ENCODE data around the gene CFAP46. TPM values are rescaled to one million over a fixed set of nuclear protein-coding genes. Genes with fewer than 3 reads are reported as not detected.

The CFAP46 gene
- polyA plus RNA-seq, 6 donors from 2014 or later, result 0.05 TPM; not detected in 5

GRCh38 chr10:132943058-132943790, 854 bp upstream of the CFAP46 start:
- peak overlapping the region in 5 of 6 donors; percentile 27 to 88 (median 76) for H3K27ac Mint-ChIP-seq
- peak overlapping the region; percentile 51 to 87 (median 80) for H3K4me3 Mint-ChIP-seq
- peaks cover 55 to 87% (median 81%) of the 10 kb centered on the region in 3 donors for H3K27me3 Mint-ChIP-seq
- H3K4me1 Mint-ChIP-seq, result peaks cover 20 to 36% (median 27%) of the 10 kb centered on the region in 3 donors
- ATAC-seq (ENCODE audit: low read depth in 2 of 2), result no peak
- H3K36me3 Mint-ChIP-seq, result peaks cover 0 to 7% of the 10 kb centered on the region in 2 donors
- H3K9me3 Mint-ChIP-seq, result peaks cover 0 to 5% (median 1%) of the 10 kb centered on the region in 7 donors
- no peak for DNase-seq

GRCh38 chr10:132941640-132942051, 724 bp downstream of the CFAP46 start:
- Mint-ChIP-seq H3K4me3 (peak overlapping the region; percentile 56 to 79 (median 74)), H3K36me3 (peaks cover 0 to 7% of the 10 kb centered on the region in 2 donors), H3K9me3 (peaks cover 0 to 5% (median 0%) of the 10 kb centered on the region in 7 donors), H3K27me3 (peaks cover 49 to 78% (median 75%) of the 10 kb centered on the region in 3 donors), H3K27ac (peak overlapping the region in 1 of 6 donors; percentile 59), H3K4me1 (peaks cover 20 to 36% (median 27%) of the 10 kb centered on the region in 3 donors)
- DNase-seq, result no peak
- ATAC-seq (ENCODE audit: low read depth in 2 of 2), result no peak

GRCh38 chr10:132940791-132941465, 1.4 kb downstream of the CFAP46 start:
- H3K27ac Mint-ChIP-seq, result peak overlapping the region in 1 of 6 donors; percentile 57
- peaks cover 0 to 5% (median 0%) of the 10 kb centered on the region in 7 donors for H3K9me3 Mint-ChIP-seq
- ATAC-seq (ENCODE audit: low read depth in 2 of 2) (peak; percentile 60 to 67), DNase-seq (peak; percentile 13)
- H3K27me3 Mint-ChIP-seq, result peaks cover 47 to 72% (median 69%) of the 10 kb centered on the region in 3 donors
- H3K36me3 Mint-ChIP-seq, result peaks cover 0 to 7% of the 10 kb centered on the region in 2 donors
- H3K4me1 Mint-ChIP-seq, result peaks cover 20 to 36% (median 27%) of the 10 kb centered on the region in 3 donors
- H3K4me3 Mint-ChIP-seq, result peak overlapping the region in 6 of 8 donors; percentile 47 to 79 (median 77)

GRCh38 chr10:132939957-132940790, 2.2 kb downstream of the CFAP46 start:
- DNase-seq, result peak; percentile 39
- H3K27me3 Mint-ChIP-seq, result peaks cover 45 to 66% (median 61%) of the 10 kb centered on the region in 3 donors

GRCh38 chr10:132939378-132939955, 2.9 kb downstream of the CFAP46 start:
- Mint-ChIP-seq H3K36me3 (peaks cover 0 to 7% of the 10 kb centered on the region in 2 donors), H3K4me3 (peak overlapping the region in 2 of 8 donors; percentile 63 to 64), H3K27me3 (peaks cover 38 to 59% (median 54%) of the 10 kb centered on the region in 3 donors), H3K4me1 (peaks cover 20 to 36% (median 27%) of the 10 kb centered on the region in 3 donors), H3K27ac (peak overlapping the region in 2 of 6 donors; percentile 18 to 67), H3K9me3 (peaks cover 0 to 5% (median 0%) of the 10 kb centered on the region in 7 donors)
- ATAC-seq (ENCODE audit: low read depth in 2 of 2) (no peak), DNase-seq (no peak)

More at GRCh38 chr10:132939957-132940790, 2.2 kb downstream of the CFAP46 start:
- H3K27ac Mint-ChIP-seq, result peak overlapping the region in 2 of 6 donors; percentile 18 to 67
- peak overlapping the region in 6 of 8 donors; percentile 41 to 79 (median 77) for H3K4me3 Mint-ChIP-seq
- H3K4me1 Mint-ChIP-seq, result peaks cover 20 to 36% (median 27%) of the 10 kb centered on the region in 3 donors
- peak; percentile 66 to 67 for ATAC-seq (ENCODE audit: low read depth in 2 of 2)
- peaks cover 0 to 7% of the 10 kb centered on the region in 2 donors for H3K36me3 Mint-ChIP-seq
- peaks cover 0 to 5% (median 0%) of the 10 kb centered on the region in 7 donors for H3K9me3 Mint-ChIP-seq

- Mint-ChIP-seq H3K9me3 (peaks cover 0 to 5% (median 0%) of the 10 kb centered on the region in 7 donors), H3K4me1 (peaks cover 20 to 36% (median 27%) of the 10 kb centered on the region in 3 donors), H3K36me3 (peaks cover 0 to 7% of the 10 kb centered on the region in 2 donors), H3K27me3 (peaks cover 33 to 51% (median 47%) of the 10 kb centered on the region in 3 donors), H3K4me3 (peak overlapping the region in 3 of 8 donors; percentile 16 to 64 (median 63)), H3K27ac (peak overlapping the region in 1 of 6 donors; percentile 59)
- ATAC-seq (ENCODE audit: low read depth in 2 of 2), result peak in 1 of 2 donors; percentile 38
- no peak for DNase-seq
Observed at GRCh38 chr10:132938472-132939339, 3.7 kb downstream of the CFAP46 start.

- no peak for ATAC-seq (ENCODE audit: low read depth in 2 of 2)
- no peak for DNase-seq
- peaks cover 0 to 5% (median 0%) of the 10 kb centered on the region in 7 donors for H3K9me3 Mint-ChIP-seq
- peaks cover 18 to 35% (median 26%) of the 10 kb centered on the region in 3 donors for H3K4me1 Mint-ChIP-seq
- peaks cover 0 to 5% of the 10 kb centered on the region in 2 donors for H3K36me3 Mint-ChIP-seq
- H3K27ac Mint-ChIP-seq, result peak overlapping the region in 1 of 6 donors; percentile 15
- H3K4me3 Mint-ChIP-seq, result no peak overlapping the region
- H3K27me3 Mint-ChIP-seq, result peaks cover 30 to 47% (median 41%) of the 10 kb centered on the region in 3 donors
Observed at GRCh38 chr10:132937861-132938260, 4.5 kb downstream of the CFAP46 start.

GRCh38 chr10:132934953-132935352, 7.4 kb downstream of the CFAP46 start:
- H3K9me3 Mint-ChIP-seq, result peaks cover 0 to 4% (median 0%) of the 10 kb centered on the region in 7 donors
- no peak overlapping the region for H3K4me3 Mint-ChIP-seq
- no peak overlapping the region for H3K27ac Mint-ChIP-seq
- DNase-seq (no peak), ATAC-seq (ENCODE audit: low read depth in 2 of 2) (no peak)
- H3K27me3 Mint-ChIP-seq, result peaks cover 8 to 20% (median 15%) of the 10 kb centered on the region in 3 donors
- H3K36me3 Mint-ChIP-seq, result no peaks in the 10 kb centered on the region
- H3K4me1 Mint-ChIP-seq, result peaks cover 21 to 26% (median 21%) of the 10 kb centered on the region in 3 donors

GRCh38 chr10:132933308-132934042, 8.9 kb downstream of the CFAP46 start:
- no peaks in the 10 kb centered on the region for H3K36me3 Mint-ChIP-seq
- H3K27ac Mint-ChIP-seq, result no peak overlapping the region
- peaks cover 0 to 5% (median 0%) of the 10 kb centered on the region in 3 donors for H3K27me3 Mint-ChIP-seq
- no peak overlapping the region for H3K4me3 Mint-ChIP-seq
- DNase-seq, result no peak
- peaks cover 0 to 2% (median 0%) of the 10 kb centered on the region in 7 donors for H3K9me3 Mint-ChIP-seq
- peaks cover 20 to 22% (median 20%) of the 10 kb centered on the region in 3 donors for H3K4me1 Mint-ChIP-seq
- ATAC-seq (ENCODE audit: low read depth in 2 of 2), result no peak

GRCh38 chr10:132932461-132933307, 9.7 kb downstream of the CFAP46 start:
- no peak for DNase-seq
- Mint-ChIP-seq H3K4me1 (peaks cover 20 to 22% (median 20%) of the 10 kb centered on the region in 3 donors), H3K27ac (peak overlapping the region in 3 of 6 donors; percentile 19 to 84 (median 53)), H3K9me3 (peaks cover 0 to 2% (median 0%) of the 10 kb centered on the region in 7 donors), H3K36me3 (no peaks in the 10 kb centered on the region), H3K27me3 (no peaks in the 10 kb centered on the region), H3K4me3 (peak overlapping the region in 4 of 8 donors; percentile 21 to 60 (median 50))
- no peak for ATAC-seq (ENCODE audit: low read depth in 2 of 2)

Data from naive B cell (primary cell).